K562 (cell line): ENCODE measurements around the gene GNPAT. TPM values are rescaled to one million over a fixed set of nuclear protein-coding genes. Genes with fewer than 3 reads are reported as not detected.

ENCODE experiments used
- CAMTA2 ChIP-seq: fragments of 250-450 bp; sonication (Bioruptor Pico); conservative IDR thresholded peaks from 2 replicates; pipeline ENCODE4 v1.5.1; 2022
- CEBPB ChIP-seq: fragments of 450-650 bp; IDR thresholded peaks from 2 replicates; pipeline ENCODE4 v1.6.1; 2016; ENCODE audit warnings: missing genetic modification characterization, missing compliant biosample characterization
- ELK1 ChIP-seq: sonication (generic); formaldehyde crosslinking; IDR thresholded peaks from 2 replicates; pipeline ENCODE4 v1.8.1; 2022; ENCODE audit warnings: missing genetic modification reagents
- FOXP4 ChIP-seq: sonication (generic); formaldehyde crosslinking; IDR thresholded peaks from 2 replicates; pipeline ENCODE4 v1.8.0; 2022; ENCODE audit warnings: mild to moderate bottlenecking, missing genetic modification reagents, borderline replicate concordance
- HMBOX1 ChIP-seq: sonication (generic); IDR thresholded peaks from 2 replicates; pipeline ENCODE4 v1.6.1; 2016
- IRF2 ChIP-seq: sonication (generic); formaldehyde crosslinking; IDR thresholded peaks from 2 replicates; pipeline ENCODE4 v1.8.1; 2022; ENCODE audit warnings: mild to moderate bottlenecking, missing genetic modification reagents
- SLC30A9 ChIP-seq: fragments of 250-450 bp; sonication (Bioruptor Pico); IDR thresholded peaks from 2 replicates; pipeline ENCODE4 v1.8.0; 2022; ENCODE audit warnings: mild to moderate bottlenecking, moderate library complexity
- SMARCA5 ChIP-seq: fragments of 450-650 bp; IDR thresholded peaks from 2 replicates; pipeline ENCODE4 v1.6.1; 2016
- TCF7L2 ChIP-seq: fragments of 150-350 bp; IDR thresholded peaks from 2 replicates; pipeline ENCODE4 v1.6.1; 2016; ENCODE audit warnings: low read depth, mild to moderate bottlenecking, low read length, moderate library complexity
- ZNF318 ChIP-seq, 2 experiments: fragments of 450-650 bp; IDR thresholded peaks; 2 replicates each; pipeline ENCODE4 v1.6.1; 2016; ENCODE audit warnings: mild to moderate bottlenecking in 2 of 2, borderline replicate concordance in 1 of 2, low read depth in 1 of 2, moderate library complexity in 1 of 2
- polyA plus RNA-seq, 8 experiments: library from polyadenylated mRNA; depleted of rRNA in 4 of 8; stranded (reverse) in 5 of 8; unstranded in 3 of 8; fragments of >200 nt; fragmentation: Nextera tagmentation in 2 of 8; fragmentation: Illumina TruSeq in 1 of 8; extraction: Ambion mirVana in 2 of 8; extraction: Trizol in 1 of 8; gene quantifications; 2 replicates each; pipeline versions ENCODE4 v1.2.1 to v1.2.3, GENCODE V29; 2011 to 2014; ENCODE audit warnings: inconsistent platforms in 1 of 8, missing spikeins in 1 of 8
- total RNA-seq, 7 experiments: library from RNA; depleted of rRNA in 6 of 7; stranded (reverse); fragments of >200 nt in 6 of 7; fragmentation: Illumina TruSeq in 2 of 7; extraction: Trizol in 2 of 7; gene quantifications; 2 replicates each; pipeline versions ENCODE4 v1.2.1 to v1.2.3, GENCODE V29; 2011 to 2021; ENCODE audit warnings: low replicate concordance in 1 of 7
- TF ChIP-seq, protein P1 (sequence below): fragments of 200-400 bp; formaldehyde crosslinking; IDR thresholded peaks from 2 replicates; pipeline ENCODE4 v1.6.1; 2017; ENCODE audit warnings: mild to moderate bottlenecking, low read depth, low read length, moderate library complexity

GNPAT gene
- total and polyA plus RNA-seq, 9 of the 15 experiments (the other 6 are each of a cell fraction or from before 2014, with no cell fraction given), result 32.1 to 68.8 (median 50.7) TPM

- no peak for TF ChIP-seq ZNF318 (IDR thresholded peaks at IDR 0.05; ENCODE audit: borderline replicate concordance in 1 of 2, low read depth in 1 of 2)
- TF ChIP-seq HMBOX1, result peak; percentile 80
- TF ChIP-seq IRF2 (CRISPR knock-in tag), result no peak
- TF ChIP-seq FOXP4 (CRISPR knock-in tag), result no peak
- TF ChIP-seq ELK1 (CRISPR knock-in tag), result no peak
- no peak for TF ChIP-seq TCF7L2
- no peak for TF ChIP-seq SMARCA5
- no peak for TF ChIP-seq SLC30A9 (CRISPR knock-in tag)
- TF ChIP-seq, protein P1, sequence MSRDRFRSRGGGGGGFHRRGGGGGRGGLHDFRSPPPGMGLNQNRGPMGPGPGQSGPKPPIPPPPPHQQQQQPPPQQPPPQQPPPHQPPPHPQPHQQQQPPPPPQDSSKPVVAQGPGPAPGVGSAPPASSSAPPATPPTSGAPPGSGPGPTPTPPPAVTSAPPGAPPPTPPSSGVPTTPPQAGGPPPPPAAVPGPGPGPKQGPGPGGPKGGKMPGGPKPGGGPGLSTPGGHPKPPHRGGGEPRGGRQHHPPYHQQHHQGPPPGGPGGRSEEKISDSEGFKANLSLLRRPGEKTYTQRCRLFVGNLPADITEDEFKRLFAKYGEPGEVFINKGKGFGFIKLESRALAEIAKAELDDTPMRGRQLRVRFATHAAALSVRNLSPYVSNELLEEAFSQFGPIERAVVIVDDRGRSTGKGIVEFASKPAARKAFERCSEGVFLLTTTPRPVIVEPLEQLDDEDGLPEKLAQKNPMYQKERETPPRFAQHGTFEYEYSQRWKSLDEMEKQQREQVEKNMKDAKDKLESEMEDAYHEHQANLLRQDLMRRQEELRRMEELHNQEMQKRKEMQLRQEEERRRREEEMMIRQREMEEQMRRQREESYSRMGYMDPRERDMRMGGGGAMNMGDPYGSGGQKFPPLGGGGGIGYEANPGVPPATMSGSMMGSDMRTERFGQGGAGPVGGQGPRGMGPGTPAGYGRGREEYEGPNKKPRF, result no peak
- peak; percentile 82 for TF ChIP-seq CEBPB
- TF ChIP-seq CAMTA2 (CRISPR knock-in tag), result no peak
These were observed 1.6 kb downstream of the GNPAT start (continued) for GRCh38 chr1:231242516-231243198.
